Ascending aorta (tissue), 2 donors: ENCODE data around the gene ARHGEF10L. TPM values are rescaled to one million over a fixed set of nuclear protein-coding genes. Genes with fewer than 3 reads are reported as not detected.

Experiments
- DNase-seq, 2 donors: peaks; one replicate each; pipeline ENCODE4 v3.0.0-alpha.2; 2019; ENCODE audit warnings: low spot score in 2 of 2
- H3K27ac ChIP-seq, 2 donors: fragments of 200-600 bp; sonication (generic); one replicate each; pipeline ENCODE4 v1.5.1; 2016 to 2017; ENCODE audit warnings: mild to moderate bottlenecking in 1 of 2
- H3K27me3 ChIP-seq: fragments of 200-600 bp; sonication (generic); one replicate; pipeline ENCODE4 v1.5.1; 2017
- H3K36me3 ChIP-seq, 2 donors: fragments of 200-600 bp; sonication (generic); one replicate each; pipeline ENCODE4 v1.5.1; 2016
- H3K4me1 ChIP-seq, 2 donors: fragments of 200-600 bp; sonication (generic); one replicate each; pipeline ENCODE4 v1.5.1; 2016 to 2017; ENCODE audit warnings: mild to moderate bottlenecking in 1 of 2
- H3K4me3 ChIP-seq, 2 donors: fragments of 200-600 bp; sonication (generic); one replicate each; pipeline ENCODE4 v1.5.1; 2016 to 2017; ENCODE audit warnings: mild to moderate bottlenecking in 1 of 2
- H3K9me3 ChIP-seq, 2 donors: fragments of 200-600 bp; sonication (generic); one replicate each; pipeline ENCODE4 v1.5.1; 2016
- CTCF ChIP-seq, 3 experiments: fragments of 200-600 bp in 2 of 3; fragments of 450-650 bp in 1 of 3; sonication (generic) in 2 of 3; IDR thresholded peaks; one replicate each; pipeline ENCODE4 v1.5.1; 2016 to 2019; ENCODE audit warnings: antibody characterized with exemption in 3 of 3, mild to moderate bottlenecking in 1 of 3, moderate library complexity in 1 of 3
- intact Hi-C: fragments of 100-400 bp; cut with DNase I; formaldehyde crosslinking; loops from one replicate; pipeline ENCODE4 v1.15.1; 2023
- total RNA-seq: library from RNA; depleted of rRNA; stranded (reverse); fragments of >200 nt; gene quantifications from one replicate; pipeline ENCODE4 v1.1.0, GENCODE V29; 2016

The ARHGEF10L gene
- total RNA-seq, 1 donor from 2014 or later, result 177 TPM

GRCh38 chr1:17687145-17687544 is 147.6 kb downstream of the ARHGEF10L start:
- peaks cover 0 to 3% of the 10 kb centered on the region in 2 donors for H3K4me1 ChIP-seq
- no peaks in the 10 kb centered on the region for H3K27me3 ChIP-seq
- DNase-seq, result no peak
- no peaks in the 10 kb centered on the region for H3K9me3 ChIP-seq
- no peak overlapping the region for H3K27ac ChIP-seq
- no peak for TF ChIP-seq CTCF (IDR thresholded peaks at IDR 0.05)
- H3K36me3 ChIP-seq, result peaks cover 61 to 78% of the 10 kb centered on the region in 2 donors
- intact Hi-C loops, result loop anchor here (10.0 kb wide), 1 partner anchor 192 kb away; no protein-coding TSS in a partner anchor
- H3K4me3 ChIP-seq, result no peak overlapping the region

- Histone ChIP-seq H3K36me3 (peaks cover 69 to 86% of the 10 kb centered on the region in 2 donors), H3K9me3 (no peaks in the 10 kb centered on the region), H3K27me3 (no peaks in the 10 kb centered on the region), H3K4me3 (no peak overlapping the region), H3K27ac (no peak overlapping the region), H3K4me1 (no peaks in the 10 kb centered on the region)
- intact Hi-C loops, result loop anchor here (10.0 kb wide), 1 partner anchor 194 kb away; no protein-coding TSS in a partner anchor
- TF ChIP-seq CTCF (IDR thresholded peaks at IDR 0.05), result no peak
- no peak for DNase-seq
These were observed 148.8 kb downstream of the ARHGEF10L start for GRCh38 chr1:17688217-17688810.

- Histone ChIP-seq H3K27ac (peak overlapping the region in 1 of 2 donors; percentile 3), H3K4me1 (no peaks in the 10 kb centered on the region), H3K9me3 (no peaks in the 10 kb centered on the region), H3K4me3 (no peak overlapping the region), H3K27me3 (no peaks in the 10 kb centered on the region), H3K36me3 (peaks cover 74 to 86% of the 10 kb centered on the region in 2 donors)
- intact Hi-C loops, result loop anchor here (10.0 kb wide), 1 partner anchor 194 kb away; no protein-coding TSS in a partner anchor
- TF ChIP-seq CTCF (IDR thresholded peaks at IDR 0.05), result no peak
- DNase-seq, result no peak
These were observed 149.5 kb downstream of the ARHGEF10L start for GRCh38 chr1:17689011-17689410.

- Histone ChIP-seq H3K9me3 (no peaks in the 10 kb centered on the region), H3K4me3 (no peak overlapping the region), H3K36me3 (peaks cover 84 to 91% of the 10 kb centered on the region in 2 donors), H3K4me1 (no peaks in the 10 kb centered on the region), H3K27me3 (no peaks in the 10 kb centered on the region), H3K27ac (no peak overlapping the region)
- TF ChIP-seq CTCF (IDR thresholded peaks at IDR 0.05), result no peak
- intact Hi-C loops, result no loop called here
- no peak for DNase-seq
These were observed 151.6 kb downstream of the ARHGEF10L start for GRCh38 chr1:17690906-17691634.

GRCh38 chr1:17692645-17693044 is 153.1 kb downstream of the ARHGEF10L start:
- no peak for TF ChIP-seq CTCF (IDR thresholded peaks at IDR 0.05)
- Histone ChIP-seq H3K4me3 (no peak overlapping the region), H3K27me3 (no peaks in the 10 kb centered on the region), H3K36me3 (peaks cover 89 to 92% of the 10 kb centered on the region in 2 donors), H3K27ac (no peak overlapping the region), H3K4me1 (no peaks in the 10 kb centered on the region), H3K9me3 (no peaks in the 10 kb centered on the region)
- intact Hi-C loops, result no loop called here
- no peak for DNase-seq
